Testis (tissue), 3 donors: ENCODE data around the gene TIAM1. TPM values are rescaled to one million over a fixed set of nuclear protein-coding genes. Genes with fewer than 3 reads are reported as not detected.

Source experiments
- DNase-seq: peaks from one replicate; pipeline ENCODE4 v3.0.0-alpha.2; 2019
- H3K27ac ChIP-seq, 2 donors: fragments of 200-600 bp; sonication (generic); one replicate each; pipeline ENCODE4 v1.5.1; 2019
- H3K27me3 ChIP-seq: fragments of 200-600 bp; sonication (generic); one replicate; pipeline ENCODE4 v1.5.1; 2019
- H3K36me3 ChIP-seq: fragments of 200-600 bp; sonication (generic); one replicate; pipeline ENCODE4 v1.5.1; 2017; ENCODE audit warnings: low read depth; ENCODE audit errors: missing control alignments
- H3K4me1 ChIP-seq: fragments of 200-600 bp; sonication (generic); one replicate; pipeline ENCODE4 v1.5.1; 2019
- H3K4me3 ChIP-seq, 2 donors: fragments of 200-600 bp; sonication (generic); one replicate each; pipeline ENCODE4 v1.5.1; 2017 to 2019
- H3K9me3 ChIP-seq: fragments of 200-600 bp; sonication (generic); one replicate; pipeline ENCODE4 v1.5.1; 2017
- POLR2A ChIP-seq: fragments of 450-650 bp; IDR thresholded peaks from one replicate; pipeline ENCODE4 v1.6.1; 2017; ENCODE audit warnings: antibody characterized with exemption, mild to moderate bottlenecking, moderate library complexity
- WGBS, 2 donors: methylation state at CpG; one replicate each; pipeline ENCODE4 v1.1.5; 2018; 5-methylcytosine and 5-hydroxymethylcytosine counted together
- intact Hi-C: fragments of 100-400 bp; cut with DNase I; formaldehyde crosslinking; loops from one replicate; pipeline ENCODE4 v1.15.1; 2023; ENCODE audit warnings: low total_unique reads
- polyA plus RNA-seq: library from polyadenylated mRNA; stranded (reverse); fragments of 350-450 nt; fragmentation: Illumina TruSeq; extraction: RNeasy Lipid Tissue Mini Kit (QIAGEN cat#74804); gene quantifications from one replicate; pipeline ENCODE4 v1.2.3, GENCODE V29; 2014; ENCODE audit warnings: low read depth, low replicate concordance; ENCODE audit not compliant: insufficient read depth
- total RNA-seq, 2 donors: library from RNA; depleted of rRNA; stranded (reverse); fragments of >200 nt; gene quantifications; one replicate each; pipeline ENCODE4 v1.2.3, GENCODE V29; 2016
- TF ChIP-seq, protein P1 (sequence below), 3 experiments: fragments of 450-650 bp in 2 of 3; fragments of 200-600 bp in 1 of 3; sonication (generic) in 1 of 3; IDR thresholded peaks; one replicate each; pipeline ENCODE4 v1.5.1; 2016 to 2019; ENCODE audit warnings: antibody characterized with exemption in 3 of 3, mild to moderate bottlenecking in 2 of 3, moderate library complexity in 1 of 3

The TIAM1 gene
- total and polyA plus RNA-seq, 3 donors from 2014 or later, result 21.3 to 51.6 (median 34.6) TPM

DNA sequence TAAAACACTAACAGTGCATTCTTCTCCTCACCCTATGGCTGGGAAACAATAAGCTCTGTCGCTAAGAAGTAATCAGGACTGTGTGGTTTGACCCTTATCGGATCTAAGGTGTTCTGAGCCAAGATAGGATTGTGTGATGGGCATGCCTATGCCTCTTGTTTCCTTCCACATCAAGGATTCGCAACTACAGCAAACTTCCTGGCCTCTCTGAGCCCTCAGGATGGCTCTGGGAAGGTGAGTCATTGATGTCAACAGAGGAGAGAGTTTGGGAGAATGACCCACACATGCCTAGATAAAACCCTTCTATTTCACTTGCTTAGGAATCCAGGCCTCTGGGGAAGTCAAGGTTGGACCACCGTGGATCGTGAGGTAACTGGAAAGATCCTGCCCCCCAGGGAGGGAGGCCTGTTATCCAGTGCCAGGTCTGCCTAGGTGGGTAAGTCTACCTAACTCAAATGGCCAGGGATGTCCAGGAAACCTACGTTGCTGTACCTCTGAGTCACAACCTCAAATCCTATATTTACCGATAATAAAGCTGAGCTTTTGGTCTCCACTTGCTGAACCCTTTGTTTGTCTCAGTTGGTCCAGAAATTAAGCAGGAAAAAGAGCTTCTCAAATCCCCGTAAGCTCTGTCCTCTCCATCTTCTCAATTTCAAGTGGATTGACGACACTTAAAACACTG, 27.4 kb downstream of the TIAM1 start:
- WGBS, 2 donors, result 85 to 92% methylated on average over 9 of the region's 9 CpGs
- no peak for DNase-seq
- Histone ChIP-seq H3K27me3 (no peaks in the 10 kb centered on the region), H3K4me1 (no peaks in the 10 kb centered on the region), H3K4me3 (no peak overlapping the region), H3K27ac (no peak overlapping the region), H3K9me3 (no peaks in the 10 kb centered on the region), H3K36me3 (no peaks in the 10 kb centered on the region)
- intact Hi-C loops, result no loop called here
- TF ChIP-seq, protein P1, sequence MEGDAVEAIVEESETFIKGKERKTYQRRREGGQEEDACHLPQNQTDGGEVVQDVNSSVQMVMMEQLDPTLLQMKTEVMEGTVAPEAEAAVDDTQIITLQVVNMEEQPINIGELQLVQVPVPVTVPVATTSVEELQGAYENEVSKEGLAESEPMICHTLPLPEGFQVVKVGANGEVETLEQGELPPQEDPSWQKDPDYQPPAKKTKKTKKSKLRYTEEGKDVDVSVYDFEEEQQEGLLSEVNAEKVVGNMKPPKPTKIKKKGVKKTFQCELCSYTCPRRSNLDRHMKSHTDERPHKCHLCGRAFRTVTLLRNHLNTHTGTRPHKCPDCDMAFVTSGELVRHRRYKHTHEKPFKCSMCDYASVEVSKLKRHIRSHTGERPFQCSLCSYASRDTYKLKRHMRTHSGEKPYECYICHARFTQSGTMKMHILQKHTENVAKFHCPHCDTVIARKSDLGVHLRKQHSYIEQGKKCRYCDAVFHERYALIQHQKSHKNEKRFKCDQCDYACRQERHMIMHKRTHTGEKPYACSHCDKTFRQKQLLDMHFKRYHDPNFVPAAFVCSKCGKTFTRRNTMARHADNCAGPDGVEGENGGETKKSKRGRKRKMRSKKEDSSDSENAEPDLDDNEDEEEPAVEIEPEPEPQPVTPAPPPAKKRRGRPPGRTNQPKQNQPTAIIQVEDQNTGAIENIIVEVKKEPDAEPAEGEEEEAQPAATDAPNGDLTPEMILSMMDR (IDR thresholded peaks at IDR 0.05), result no peak
- no peak for TF ChIP-seq POLR2A

DNA sequence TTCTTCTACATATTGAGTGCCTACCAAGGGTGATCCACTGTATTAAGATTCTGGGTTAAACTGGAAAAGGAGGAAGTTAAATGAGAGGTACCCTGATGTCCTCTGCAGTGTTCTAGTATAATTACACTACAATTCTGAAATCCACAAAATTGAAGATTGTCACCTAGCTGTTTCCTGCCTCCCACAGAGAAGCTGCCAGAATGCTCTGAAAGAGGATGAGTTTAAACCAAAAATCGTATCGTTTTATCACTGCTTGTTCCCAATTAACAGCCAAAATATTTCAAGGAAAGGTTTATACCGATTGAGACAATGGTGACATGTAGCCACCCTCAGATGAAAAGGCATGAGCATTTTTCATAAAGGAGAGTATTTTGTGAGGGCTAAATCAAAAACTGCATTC, 28.0 kb downstream of the TIAM1 start:
- H3K4me1 ChIP-seq, result no peaks in the 10 kb centered on the region
- no peak overlapping the region for H3K4me3 ChIP-seq
- H3K27ac ChIP-seq, result no peak overlapping the region
- H3K36me3 ChIP-seq, result no peaks in the 10 kb centered on the region
- no peak for TF ChIP-seq POLR2A
- TF ChIP-seq, protein P1 (IDR thresholded peaks at IDR 0.05), result no peak
- no peaks in the 10 kb centered on the region for H3K9me3 ChIP-seq
- no peaks in the 10 kb centered on the region for H3K27me3 ChIP-seq
- intact Hi-C loops, result no loop called here
- 43 to 63% methylated on average over 3 of the region's 3 CpGs for WGBS, 2 donors
- DNase-seq, result no peak

DNA sequence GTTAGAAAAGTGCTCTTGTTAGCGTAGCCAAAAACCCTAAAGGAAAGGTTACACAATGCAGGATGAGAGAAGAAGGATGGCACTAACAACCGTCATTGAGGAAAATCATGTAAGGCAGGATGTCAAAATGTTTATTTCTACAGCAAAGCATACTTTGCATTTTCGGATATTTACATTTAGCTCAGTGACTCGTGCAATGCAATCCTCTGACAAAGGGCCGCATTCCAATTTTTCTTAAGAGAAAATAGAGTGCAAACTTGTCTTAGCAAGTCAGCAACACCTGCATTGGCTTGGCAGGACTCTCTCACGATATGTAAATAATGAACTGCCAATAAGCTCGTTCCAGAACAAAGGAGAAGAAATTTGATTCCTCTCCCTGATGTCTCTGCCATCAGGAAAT, 33.3 kb downstream of the TIAM1 start:
- no peaks in the 10 kb centered on the region for H3K27me3 ChIP-seq
- WGBS, 2 donors, result 86% methylated on average over 7 of the region's 7 CpGs
- H3K27ac ChIP-seq, result no peak overlapping the region
- TF ChIP-seq POLR2A, result no peak
- TF ChIP-seq, protein P1 (IDR thresholded peaks at IDR 0.05), result no peak
- H3K9me3 ChIP-seq, result no peaks in the 10 kb centered on the region
- no peak overlapping the region for H3K4me3 ChIP-seq
- no peaks in the 10 kb centered on the region for H3K36me3 ChIP-seq
- intact Hi-C loops, result no loop called here
- DNase-seq, result no peak
- no peaks in the 10 kb centered on the region for H3K4me1 ChIP-seq

DNA sequence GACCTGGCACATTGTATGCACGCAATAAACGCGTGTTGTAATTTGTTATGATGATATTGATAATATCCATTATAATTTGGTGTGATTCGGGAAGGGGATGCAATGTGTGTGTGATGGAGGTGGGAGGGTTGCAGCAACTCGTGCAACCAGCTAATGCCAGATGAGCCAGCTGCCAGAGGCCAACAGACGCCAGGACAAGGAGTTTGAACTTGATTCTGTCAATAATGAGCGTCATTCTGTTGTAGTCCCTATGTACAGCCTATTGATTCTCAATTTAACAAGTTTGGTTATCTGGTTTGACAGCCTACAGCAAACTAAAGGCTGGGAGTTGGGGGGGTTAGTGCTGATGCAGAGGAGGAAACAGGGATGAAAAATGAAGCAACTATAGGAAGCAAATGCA, 35.5 kb downstream of the TIAM1 start:
- H3K9me3 ChIP-seq, result no peaks in the 10 kb centered on the region
- H3K4me3 ChIP-seq, result no peak overlapping the region
- no peak overlapping the region for H3K27ac ChIP-seq
- no peaks in the 10 kb centered on the region for H3K4me1 ChIP-seq
- no peak for DNase-seq
- intact Hi-C loops, result no loop called here
- TF ChIP-seq, protein P1 (IDR thresholded peaks at IDR 0.05), result no peak
- no peak for TF ChIP-seq POLR2A
- H3K27me3 ChIP-seq, result no peaks in the 10 kb centered on the region
- H3K36me3 ChIP-seq, result no peaks in the 10 kb centered on the region
- WGBS, 2 donors, result 90 to 95% methylated on average over 7 of the region's 7 CpGs

DNA sequence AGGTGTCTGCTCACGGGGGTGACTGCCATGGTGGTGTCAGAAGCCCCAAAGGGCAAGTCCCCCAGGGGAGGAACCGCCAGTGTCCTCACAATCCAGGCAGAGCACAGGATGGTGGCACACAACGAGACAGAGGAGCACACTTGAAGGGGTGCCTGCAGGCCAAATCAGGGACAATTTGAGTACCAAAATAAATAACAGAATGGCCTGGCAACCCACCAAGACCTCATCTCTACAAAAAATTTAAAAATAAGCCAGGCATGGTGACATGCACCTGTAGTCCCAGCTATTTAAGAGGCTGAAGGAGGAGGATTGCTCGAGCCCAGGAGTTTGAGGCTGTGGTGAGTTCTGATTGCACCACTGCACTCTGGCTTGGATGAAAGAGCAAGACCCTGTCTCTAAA, 38.2 kb downstream of the TIAM1 start:
- no peak for TF ChIP-seq POLR2A
- TF ChIP-seq, protein P1 (IDR thresholded peaks at IDR 0.05), result no peak
- Histone ChIP-seq H3K9me3 (no peaks in the 10 kb centered on the region), H3K27ac (no peak overlapping the region), H3K4me1 (peaks cover 4% of the 10 kb centered on the region), H3K36me3 (no peaks in the 10 kb centered on the region), H3K27me3 (no peaks in the 10 kb centered on the region), H3K4me3 (no peak overlapping the region)
- intact Hi-C loops, result no loop called here
- WGBS, 2 donors, result 85 to 87% methylated on average over 4 of the region's 4 CpGs
- no peak for DNase-seq
